H1 (cell line): ENCODE results near the gene SERINC1. TPM values are rescaled to one million over a fixed set of nuclear protein-coding genes. Genes with fewer than 3 reads are reported as not detected.

ENCODE experiments used
- ASH2L ChIP-seq: fragments of 200-600, 300-600 bp; sonication (generic); IDR thresholded peaks from one replicate; pipeline ENCODE4 v1.7.1; 2017; ENCODE audit warnings: low read length
- CBX8 ChIP-seq: fragments of 300-800, 300-1000 bp; sonication (generic); IDR thresholded peaks from 2 replicates; pipeline ENCODE4 v1.7.1; 2016; ENCODE audit warnings: low read depth, low read length, borderline replicate concordance
- CHD1 ChIP-seq: IDR thresholded peaks from 2 replicates; pipeline ENCODE4 v1.6.1; 2012; ENCODE audit warnings: low read depth, low read length, improper control_type of control experiment
- JUN ChIP-seq: IDR thresholded peaks from 2 replicates; pipeline ENCODE4 v1.6.1; 2011; ENCODE audit warnings: low read depth, mild to moderate bottlenecking, improper control_type of control experiment, low read length
- JUND ChIP-seq: IDR thresholded peaks from 2 replicates; pipeline ENCODE4 v1.6.1; 2011; ENCODE audit warnings: mild to moderate bottlenecking, improper control_type of control experiment, low read length
- POU5F1 ChIP-seq: IDR thresholded peaks from 2 replicates; pipeline ENCODE4 v1.6.1; 2011; ENCODE audit warnings: low read depth, mild to moderate bottlenecking, low read length, moderate library complexity
- RNF2 ChIP-seq: fragments of 200-900, 300-1000 bp; sonication (generic); IDR thresholded peaks from 2 replicates; pipeline ENCODE4 v1.7.1; 2016; ENCODE audit warnings: borderline replicate concordance, low read depth, mild to moderate bottlenecking, antibody characterized with exemption, low read length; ENCODE audit not compliant: poor library complexity, severe bottlenecking; ENCODE audit errors: missing control alignments
- SIRT6 ChIP-seq: IDR thresholded peaks from one replicate; pipeline ENCODE4 v1.7.1; 2012; ENCODE audit warnings: low read length, inconsistent platforms
- SIX5 ChIP-seq: IDR thresholded peaks from 2 replicates; pipeline ENCODE4 v1.6.1; 2011; ENCODE audit warnings: mild to moderate bottlenecking, low read depth, low read length
- SP2 ChIP-seq: IDR thresholded peaks from 2 replicates; pipeline ENCODE4 v1.6.1; 2012; ENCODE audit warnings: mild to moderate bottlenecking, low read length, inconsistent platforms
- TAF7 ChIP-seq: optimal IDR thresholded peaks from 2 replicates; pipeline ENCODE3; 2011; ENCODE audit warnings: low read depth, mild to moderate bottlenecking, inconsistent platforms, low read length, moderate library complexity, borderline replicate concordance
- ZNF274 ChIP-seq: IDR thresholded peaks from 2 replicates; pipeline ENCODE4 v1.7.0; 2012; ENCODE audit warnings: low read length, borderline replicate concordance; ENCODE audit errors: extremely low read depth
- polyA plus RNA-seq, 7 experiments: library from polyadenylated mRNA; depleted of rRNA in 3 of 7; stranded (reverse) in 5 of 7; unstranded in 2 of 7; fragments of >200 nt in 5 of 7; fragments of 200-250 nt in 2 of 7; gene quantifications; 1 replicate in 5 of 7; 2 replicates in 1 of 7; 4 replicates in 1 of 7; pipeline versions ENCODE4 v1.2.1 to v1.2.3, GENCODE V29; 2011 to 2013; ENCODE audit warnings: missing spikeins in 2 of 7, mixed read lengths in 2 of 7
- total RNA-seq: library from RNA; stranded (reverse); fragmentation: NEBNext Ultra II Directional; extraction: Animal tissue kit (Norgen Biotek cat#: 25700); gene quantifications from 2 replicates; pipeline ENCODE4 v1.2.1, GENCODE V29; 2021
- TF ChIP-seq, protein P1 (sequence below): fragments of 300-600 bp; sonication (generic); IDR thresholded peaks from 2 replicates; pipeline ENCODE4 v1.7.1; 2012; ENCODE audit warnings: low read length, moderate library complexity, mild to moderate bottlenecking, inconsistent platforms; ENCODE audit not compliant: insufficient replicate concordance

The SERINC1 gene
- total and polyA plus RNA-seq, 2 of the 8 experiments (the other 6 are each of a cell fraction or from before 2014, with no cell fraction given), result 15.4 to 38.6 TPM

DNA sequence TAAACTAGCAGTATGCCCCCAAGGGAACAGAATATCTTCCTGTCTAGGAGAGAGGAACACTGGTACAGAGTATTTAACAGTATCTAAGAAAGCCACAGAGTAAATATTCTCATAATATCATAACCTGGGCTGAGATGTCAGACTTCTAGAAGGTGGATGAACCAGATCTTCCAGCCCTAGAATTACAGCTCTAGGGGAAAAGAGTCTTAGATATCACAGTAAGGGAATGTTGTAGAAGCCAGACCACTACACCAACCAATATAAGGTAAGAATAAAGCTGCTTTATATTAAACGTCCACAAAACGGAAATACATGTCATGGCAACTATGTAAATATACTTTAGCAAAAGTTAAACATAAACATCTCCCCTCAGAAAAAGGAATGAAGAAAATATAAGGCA lies 12.4 kb downstream of the SERINC1 start (continued):
- TF ChIP-seq, protein P1, sequence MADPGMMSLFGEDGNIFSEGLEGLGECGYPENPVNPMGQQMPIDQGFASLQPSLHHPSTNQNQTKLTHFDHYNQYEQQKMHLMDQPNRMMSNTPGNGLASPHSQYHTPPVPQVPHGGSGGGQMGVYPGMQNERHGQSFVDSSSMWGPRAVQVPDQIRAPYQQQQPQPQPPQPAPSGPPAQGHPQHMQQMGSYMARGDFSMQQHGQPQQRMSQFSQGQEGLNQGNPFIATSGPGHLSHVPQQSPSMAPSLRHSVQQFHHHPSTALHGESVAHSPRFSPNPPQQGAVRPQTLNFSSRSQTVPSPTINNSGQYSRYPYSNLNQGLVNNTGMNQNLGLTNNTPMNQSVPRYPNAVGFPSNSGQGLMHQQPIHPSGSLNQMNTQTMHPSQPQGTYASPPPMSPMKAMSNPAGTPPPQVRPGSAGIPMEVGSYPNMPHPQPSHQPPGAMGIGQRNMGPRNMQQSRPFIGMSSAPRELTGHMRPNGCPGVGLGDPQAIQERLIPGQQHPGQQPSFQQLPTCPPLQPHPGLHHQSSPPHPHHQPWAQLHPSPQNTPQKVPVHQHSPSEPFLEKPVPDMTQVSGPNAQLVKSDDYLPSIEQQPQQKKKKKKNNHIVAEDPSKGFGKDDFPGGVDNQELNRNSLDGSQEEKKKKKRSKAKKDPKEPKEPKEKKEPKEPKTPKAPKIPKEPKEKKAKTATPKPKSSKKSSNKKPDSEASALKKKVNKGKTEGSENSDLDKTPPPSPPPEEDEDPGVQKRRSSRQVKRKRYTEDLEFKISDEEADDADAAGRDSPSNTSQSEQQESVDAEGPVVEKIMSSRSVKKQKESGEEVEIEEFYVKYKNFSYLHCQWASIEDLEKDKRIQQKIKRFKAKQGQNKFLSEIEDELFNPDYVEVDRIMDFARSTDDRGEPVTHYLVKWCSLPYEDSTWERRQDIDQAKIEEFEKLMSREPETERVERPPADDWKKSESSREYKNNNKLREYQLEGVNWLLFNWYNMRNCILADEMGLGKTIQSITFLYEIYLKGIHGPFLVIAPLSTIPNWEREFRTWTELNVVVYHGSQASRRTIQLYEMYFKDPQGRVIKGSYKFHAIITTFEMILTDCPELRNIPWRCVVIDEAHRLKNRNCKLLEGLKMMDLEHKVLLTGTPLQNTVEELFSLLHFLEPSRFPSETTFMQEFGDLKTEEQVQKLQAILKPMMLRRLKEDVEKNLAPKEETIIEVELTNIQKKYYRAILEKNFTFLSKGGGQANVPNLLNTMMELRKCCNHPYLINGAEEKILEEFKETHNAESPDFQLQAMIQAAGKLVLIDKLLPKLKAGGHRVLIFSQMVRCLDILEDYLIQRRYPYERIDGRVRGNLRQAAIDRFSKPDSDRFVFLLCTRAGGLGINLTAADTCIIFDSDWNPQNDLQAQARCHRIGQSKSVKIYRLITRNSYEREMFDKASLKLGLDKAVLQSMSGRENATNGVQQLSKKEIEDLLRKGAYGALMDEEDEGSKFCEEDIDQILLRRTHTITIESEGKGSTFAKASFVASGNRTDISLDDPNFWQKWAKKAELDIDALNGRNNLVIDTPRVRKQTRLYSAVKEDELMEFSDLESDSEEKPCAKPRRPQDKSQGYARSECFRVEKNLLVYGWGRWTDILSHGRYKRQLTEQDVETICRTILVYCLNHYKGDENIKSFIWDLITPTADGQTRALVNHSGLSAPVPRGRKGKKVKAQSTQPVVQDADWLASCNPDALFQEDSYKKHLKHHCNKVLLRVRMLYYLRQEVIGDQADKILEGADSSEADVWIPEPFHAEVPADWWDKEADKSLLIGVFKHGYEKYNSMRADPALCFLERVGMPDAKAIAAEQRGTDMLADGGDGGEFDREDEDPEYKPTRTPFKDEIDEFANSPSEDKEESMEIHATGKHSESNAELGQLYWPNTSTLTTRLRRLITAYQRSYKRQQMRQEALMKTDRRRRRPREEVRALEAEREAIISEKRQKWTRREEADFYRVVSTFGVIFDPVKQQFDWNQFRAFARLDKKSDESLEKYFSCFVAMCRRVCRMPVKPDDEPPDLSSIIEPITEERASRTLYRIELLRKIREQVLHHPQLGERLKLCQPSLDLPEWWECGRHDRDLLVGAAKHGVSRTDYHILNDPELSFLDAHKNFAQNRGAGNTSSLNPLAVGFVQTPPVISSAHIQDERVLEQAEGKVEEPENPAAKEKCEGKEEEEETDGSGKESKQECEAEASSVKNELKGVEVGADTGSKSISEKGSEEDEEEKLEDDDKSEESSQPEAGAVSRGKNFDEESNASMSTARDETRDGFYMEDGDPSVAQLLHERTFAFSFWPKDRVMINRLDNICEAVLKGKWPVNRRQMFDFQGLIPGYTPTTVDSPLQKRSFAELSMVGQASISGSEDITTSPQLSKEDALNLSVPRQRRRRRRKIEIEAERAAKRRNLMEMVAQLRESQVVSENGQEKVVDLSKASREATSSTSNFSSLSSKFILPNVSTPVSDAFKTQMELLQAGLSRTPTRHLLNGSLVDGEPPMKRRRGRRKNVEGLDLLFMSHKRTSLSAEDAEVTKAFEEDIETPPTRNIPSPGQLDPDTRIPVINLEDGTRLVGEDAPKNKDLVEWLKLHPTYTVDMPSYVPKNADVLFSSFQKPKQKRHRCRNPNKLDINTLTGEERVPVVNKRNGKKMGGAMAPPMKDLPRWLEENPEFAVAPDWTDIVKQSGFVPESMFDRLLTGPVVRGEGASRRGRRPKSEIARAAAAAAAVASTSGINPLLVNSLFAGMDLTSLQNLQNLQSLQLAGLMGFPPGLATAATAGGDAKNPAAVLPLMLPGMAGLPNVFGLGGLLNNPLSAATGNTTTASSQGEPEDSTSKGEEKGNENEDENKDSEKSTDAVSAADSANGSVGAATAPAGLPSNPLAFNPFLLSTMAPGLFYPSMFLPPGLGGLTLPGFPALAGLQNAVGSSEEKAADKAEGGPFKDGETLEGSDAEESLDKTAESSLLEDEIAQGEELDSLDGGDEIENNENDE, result no peak
- no peak for TF ChIP-seq TAF7
- no peak for TF ChIP-seq SP2
- no peak for TF ChIP-seq JUND
- TF ChIP-seq CHD1, result no peak
- TF ChIP-seq SIX5, result no peak
- TF ChIP-seq RNF2, result no peak
- no peak for TF ChIP-seq SIRT6
- no peak for TF ChIP-seq ZNF274
- no peak for TF ChIP-seq JUN
- no peak for TF ChIP-seq ASH2L
- no peak for TF ChIP-seq CBX8
- no peak for TF ChIP-seq POU5F1
